HL-60 (cell line): ENCODE data around the gene CEP78.
"Not testable (repeated sequence)": the region's sequence is repeated elsewhere in the genome, so short reads cannot be mapped to it uniquely, and the experiment has no call there.

ENCODE experiments used
- DNase-seq, 2 experiments: peaks; one replicate each; pipeline ENCODE4 v3.0.0-alpha.2; 2010 to 2020; ENCODE audit warnings: low read depth in 1 of 2, low spot score in 1 of 2
- H3K27ac ChIP-seq: fragments of 250-450 bp; sonication (Bioruptor Pico); replicated peaks from 2 replicates; pipeline ENCODE4 v1.5.1; 2020; ENCODE audit warnings: mild to moderate bottlenecking, moderate library complexity
- H3K27me3 ChIP-seq: fragments of 250-450 bp; sonication (Bioruptor Pico); 2 replicates; pipeline ENCODE4 v1.5.1; 2021; ENCODE audit warnings: mild to moderate bottlenecking, moderate library complexity; ENCODE audit not compliant: insufficient read depth, poor library complexity, severe bottlenecking
- H3K4me3 ChIP-seq: replicated peaks from 2 replicates; pipeline ENCODE4 v1.5.1; 2011; ENCODE audit warnings: mild to moderate bottlenecking, control low read depth, low read length; ENCODE audit not compliant: insufficient read depth
- CTCF ChIP-seq: IDR thresholded peaks from one replicate; pipeline ENCODE4 v1.5.1; 2011; ENCODE audit warnings: low read length, control low read depth, inconsistent platforms; ENCODE audit not compliant: insufficient read depth
- GABPA ChIP-seq: IDR thresholded peaks from 2 replicates; pipeline ENCODE4 v1.6.1; 2012; ENCODE audit warnings: low read depth
- POLR2AphosphoS5 ChIP-seq: IDR thresholded peaks from 2 replicates; pipeline ENCODE4 v1.6.1; 2012; ENCODE audit warnings: low read depth
- SPI1 ChIP-seq: IDR thresholded peaks from 2 replicates; pipeline ENCODE4 v1.6.1; 2012; ENCODE audit warnings: low read depth, mild to moderate bottlenecking, borderline replicate concordance
- TF ChIP-seq, protein P1 (sequence below): IDR thresholded peaks from 2 replicates; pipeline ENCODE4 v1.6.1; 2012; ENCODE audit warnings: low read depth; ENCODE audit not compliant: insufficient replicate concordance

Gene CEP78

GRCh38 chr9:78189001-78189400 lies 46.9 kb upstream of the CEP78 start:
- peak; percentile 35; the same call in 1 of the 2 replicates for TF ChIP-seq SPI1
- TF ChIP-seq POLR2AphosphoS5, result no peak
- H3K4me3 ChIP-seq, result no peak overlapping the region
- H3K27me3 ChIP-seq, result no peaks in the 10 kb centered on the region
- DNase-seq, result no peak
- H3K27ac ChIP-seq, result no peak overlapping the region

DNA sequence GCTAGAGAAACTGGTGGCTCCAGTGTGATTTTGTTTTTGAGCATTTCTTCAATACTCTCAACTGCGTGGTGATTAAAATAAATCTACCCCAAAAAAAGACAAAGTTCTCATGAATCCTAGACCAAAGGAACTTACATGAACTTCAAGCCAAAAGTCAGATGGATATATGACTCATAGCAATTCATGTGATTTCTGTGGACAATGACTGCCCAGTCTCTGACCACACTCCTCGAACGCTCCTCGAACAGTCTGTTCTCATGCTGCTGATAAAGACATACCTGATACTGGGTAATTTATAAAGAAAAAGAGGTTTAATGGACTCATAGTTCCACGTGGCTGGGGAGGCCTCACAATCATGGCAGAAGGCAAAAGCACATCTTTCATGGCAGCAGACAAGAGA lies 46.4 kb upstream of the CEP78 start:
- Histone ChIP-seq H3K27me3 (no peaks in the 10 kb centered on the region), H3K27ac (no peak overlapping the region), H3K4me3 (no peak overlapping the region)
- TF ChIP-seq, protein P1, sequence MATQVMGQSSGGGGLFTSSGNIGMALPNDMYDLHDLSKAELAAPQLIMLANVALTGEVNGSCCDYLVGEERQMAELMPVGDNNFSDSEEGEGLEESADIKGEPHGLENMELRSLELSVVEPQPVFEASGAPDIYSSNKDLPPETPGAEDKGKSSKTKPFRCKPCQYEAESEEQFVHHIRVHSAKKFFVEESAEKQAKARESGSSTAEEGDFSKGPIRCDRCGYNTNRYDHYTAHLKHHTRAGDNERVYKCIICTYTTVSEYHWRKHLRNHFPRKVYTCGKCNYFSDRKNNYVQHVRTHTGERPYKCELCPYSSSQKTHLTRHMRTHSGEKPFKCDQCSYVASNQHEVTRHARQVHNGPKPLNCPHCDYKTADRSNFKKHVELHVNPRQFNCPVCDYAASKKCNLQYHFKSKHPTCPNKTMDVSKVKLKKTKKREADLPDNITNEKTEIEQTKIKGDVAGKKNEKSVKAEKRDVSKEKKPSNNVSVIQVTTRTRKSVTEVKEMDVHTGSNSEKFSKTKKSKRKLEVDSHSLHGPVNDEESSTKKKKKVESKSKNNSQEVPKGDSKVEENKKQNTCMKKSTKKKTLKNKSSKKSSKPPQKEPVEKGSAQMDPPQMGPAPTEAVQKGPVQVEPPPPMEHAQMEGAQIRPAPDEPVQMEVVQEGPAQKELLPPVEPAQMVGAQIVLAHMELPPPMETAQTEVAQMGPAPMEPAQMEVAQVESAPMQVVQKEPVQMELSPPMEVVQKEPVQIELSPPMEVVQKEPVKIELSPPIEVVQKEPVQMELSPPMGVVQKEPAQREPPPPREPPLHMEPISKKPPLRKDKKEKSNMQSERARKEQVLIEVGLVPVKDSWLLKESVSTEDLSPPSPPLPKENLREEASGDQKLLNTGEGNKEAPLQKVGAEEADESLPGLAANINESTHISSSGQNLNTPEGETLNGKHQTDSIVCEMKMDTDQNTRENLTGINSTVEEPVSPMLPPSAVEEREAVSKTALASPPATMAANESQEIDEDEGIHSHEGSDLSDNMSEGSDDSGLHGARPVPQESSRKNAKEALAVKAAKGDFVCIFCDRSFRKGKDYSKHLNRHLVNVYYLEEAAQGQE, result no peak
- no peak for TF ChIP-seq SPI1
- no peak for TF ChIP-seq GABPA
- TF ChIP-seq CTCF, result no peak
- no peak for TF ChIP-seq POLR2AphosphoS5
- DNase-seq, result no peak

DNA sequence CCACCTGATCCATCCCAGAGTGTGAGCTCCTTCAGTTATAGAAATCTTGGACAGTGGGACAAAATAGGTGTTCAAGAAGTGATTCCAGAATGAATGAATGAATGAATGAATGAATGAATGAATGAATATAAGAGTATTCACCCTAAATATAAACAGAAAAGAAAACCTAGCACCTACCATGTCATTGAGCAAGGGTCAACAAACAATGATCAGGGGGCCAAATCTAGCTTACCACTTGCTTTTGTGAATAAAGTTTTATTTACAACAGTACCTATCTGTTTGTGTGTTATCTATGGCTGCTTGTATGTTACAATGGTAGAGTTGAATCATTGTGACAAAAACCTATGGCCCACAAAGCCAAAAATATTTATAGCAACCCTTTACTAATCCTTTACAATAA lies 43.9 kb upstream of the CEP78 start:
- no peak for DNase-seq
- Histone ChIP-seq H3K27me3 (no peaks in the 10 kb centered on the region), H3K27ac (no peak overlapping the region), H3K4me3 (no peak overlapping the region)
- TF ChIP-seq GABPA (no peak), POLR2AphosphoS5 (no peak), CTCF (no peak), SPI1 (no peak)
- TF ChIP-seq, protein P1, result no peak

- TF ChIP-seq GABPA (no peak), POLR2AphosphoS5 (no peak), CTCF (no peak), SPI1 (no peak)
- TF ChIP-seq, protein P1, result no peak
- H3K4me3 ChIP-seq, result no peak overlapping the region
- H3K27me3 ChIP-seq, result no peaks in the 10 kb centered on the region
- no peak overlapping the region for H3K27ac ChIP-seq
- DNase-seq, result no peak
Observed at GRCh38 chr9:78196258-78196657, 39.6 kb upstream of the CEP78 start.

DNA sequence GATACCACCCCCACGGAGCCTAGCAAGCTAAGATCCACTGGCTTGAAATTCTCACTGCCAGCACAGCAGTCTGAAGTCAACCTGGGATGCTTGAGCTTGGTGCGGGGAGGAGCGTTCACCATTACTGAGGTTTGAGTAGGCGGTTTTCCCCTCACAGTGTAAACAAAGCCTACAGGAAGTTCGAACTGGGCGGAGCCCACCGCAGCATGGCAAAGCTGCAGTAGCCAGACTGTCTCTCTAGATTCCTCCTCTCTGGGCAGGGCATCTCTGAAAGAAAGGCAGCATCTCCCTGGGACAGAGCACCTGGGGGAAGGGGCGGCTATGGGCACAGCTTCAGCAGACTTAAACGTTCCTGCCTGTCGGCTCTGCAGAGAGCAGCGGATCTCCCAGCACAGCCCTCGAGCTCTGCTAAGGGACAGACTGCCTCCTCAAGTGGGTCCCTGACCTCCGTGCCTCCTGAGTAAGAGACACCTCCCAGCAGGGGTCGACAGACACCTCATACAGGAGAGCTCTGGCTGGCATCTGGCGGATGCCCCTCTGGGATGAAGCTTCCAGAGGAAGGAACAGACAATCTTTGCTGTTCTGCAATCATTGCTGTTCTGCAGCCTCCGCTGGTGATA lies 34.6 kb upstream of the CEP78 start:
- not testable (repeated sequence) for H3K27ac ChIP-seq
- peak overlapping the region; percentile 22 for H3K4me3 ChIP-seq

More for the DNA sequence above, 34.6 kb upstream of the CEP78 start:
- peak in 1 of 2 experiments; percentile 60 for DNase-seq
- not testable (repeated sequence) for H3K27me3 ChIP-seq
